ENCODE results near the gene AK9. TPM values are rescaled to one million over a fixed set of nuclear protein-coding genes. Genes with fewer than 3 reads are reported as not detected.
A peak's percentile ranks its signal among the peaks of the same experiment; 100 is the strongest.

The AK9 gene
- total and polyA plus RNA-seq, 2 experiments from 2014 or later, result 10.1 to 15.2 TPM

- Histone ChIP-seq H3K9me2 (replicated peaks; ENCODE audit: insufficient read depth) (no peaks in the 10 kb centered on the region), H3K27me3 (no peaks in the 10 kb centered on the region), H3K36me3 (replicated peaks; ENCODE audit: insufficient read depth, low read depth) (no peaks in the 10 kb centered on the region), H3K4me3 (no peak overlapping the region), H4K20me1 (ENCODE audit: insufficient read depth, poor library complexity, severe bottlenecking) (no peaks in the 10 kb centered on the region), H2AFZ (no peak overlapping the region), H3K4me1 (ENCODE audit: insufficient read depth) (no peaks in the 10 kb centered on the region), H3K4me2 (no peak overlapping the region), H3K79me2 (peaks cover 27% of the 10 kb centered on the region), H3K9me3 (ENCODE audit: low read depth) (no peaks in the 10 kb centered on the region), H3K27ac (no peak overlapping the region)
- 73% methylated on average over 6 of the region's 6 CpGs for WGBS (ENCODE audit: low lambda C conversion rate, missing lambda C conversion rate)
- TF ChIP-seq, protein P1, sequence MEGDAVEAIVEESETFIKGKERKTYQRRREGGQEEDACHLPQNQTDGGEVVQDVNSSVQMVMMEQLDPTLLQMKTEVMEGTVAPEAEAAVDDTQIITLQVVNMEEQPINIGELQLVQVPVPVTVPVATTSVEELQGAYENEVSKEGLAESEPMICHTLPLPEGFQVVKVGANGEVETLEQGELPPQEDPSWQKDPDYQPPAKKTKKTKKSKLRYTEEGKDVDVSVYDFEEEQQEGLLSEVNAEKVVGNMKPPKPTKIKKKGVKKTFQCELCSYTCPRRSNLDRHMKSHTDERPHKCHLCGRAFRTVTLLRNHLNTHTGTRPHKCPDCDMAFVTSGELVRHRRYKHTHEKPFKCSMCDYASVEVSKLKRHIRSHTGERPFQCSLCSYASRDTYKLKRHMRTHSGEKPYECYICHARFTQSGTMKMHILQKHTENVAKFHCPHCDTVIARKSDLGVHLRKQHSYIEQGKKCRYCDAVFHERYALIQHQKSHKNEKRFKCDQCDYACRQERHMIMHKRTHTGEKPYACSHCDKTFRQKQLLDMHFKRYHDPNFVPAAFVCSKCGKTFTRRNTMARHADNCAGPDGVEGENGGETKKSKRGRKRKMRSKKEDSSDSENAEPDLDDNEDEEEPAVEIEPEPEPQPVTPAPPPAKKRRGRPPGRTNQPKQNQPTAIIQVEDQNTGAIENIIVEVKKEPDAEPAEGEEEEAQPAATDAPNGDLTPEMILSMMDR (IDR thresholded peaks at IDR 0.05; ENCODE audit: poor library complexity), result no peak
- TF ChIP-seq EZH2 (IDR thresholded peaks at IDR 0.05; ENCODE audit: borderline replicate concordance) (no peak), EZH2phosphoT487 (IDR thresholded peaks at IDR 0.05; ENCODE audit: low read depth, severe bottlenecking, unreplicated experiment) (no peak)
- DNase-seq (ENCODE audit: low spot score), result no peak
These were observed 15.5 kb upstream of the AK9 start for GRCh38 chr6:109706513-109706912.

- no peaks in the 10 kb centered on the region for H3K36me3 ChIP-seq (replicated peaks; ENCODE audit: insufficient read depth, low read depth)
- WGBS (ENCODE audit: low lambda C conversion rate, missing lambda C conversion rate), result 17% methylated on average over 7 of the region's 7 CpGs
- H2AFZ ChIP-seq, result no peak overlapping the region
- H3K4me1 ChIP-seq (ENCODE audit: insufficient read depth), result no peaks in the 10 kb centered on the region
- H3K27ac ChIP-seq, result no peak overlapping the region
- peaks cover 16% of the 10 kb centered on the region for H3K79me2 ChIP-seq
- H3K27me3 ChIP-seq, result no peaks in the 10 kb centered on the region
- no peak overlapping the region for H3K4me3 ChIP-seq
- no peaks in the 10 kb centered on the region for H4K20me1 ChIP-seq (ENCODE audit: insufficient read depth, poor library complexity, severe bottlenecking)
- peak; percentile 93 for DNase-seq (ENCODE audit: low spot score)
- H3K9me2 ChIP-seq (replicated peaks; ENCODE audit: insufficient read depth), result no peaks in the 10 kb centered on the region
- TF ChIP-seq EZH2phosphoT487 (IDR thresholded peaks at IDR 0.05; ENCODE audit: low read depth, severe bottlenecking, unreplicated experiment) (no peak), EZH2 (IDR thresholded peaks at IDR 0.05; ENCODE audit: borderline replicate concordance) (no peak)
- TF ChIP-seq, protein P1 (IDR thresholded peaks at IDR 0.05; ENCODE audit: poor library complexity), result peak; percentile 100
- no peak overlapping the region for H3K4me2 ChIP-seq
- H3K9me3 ChIP-seq (ENCODE audit: low read depth), result no peaks in the 10 kb centered on the region
These were observed 14.3 kb upstream of the AK9 start for GRCh38 chr6:109705258-109705657.

- no peak overlapping the region for H3K4me3 ChIP-seq
- no peaks in the 10 kb centered on the region for H3K4me1 ChIP-seq (ENCODE audit: insufficient read depth)
- no peak overlapping the region for H2AFZ ChIP-seq
- TF ChIP-seq, protein P1 (IDR thresholded peaks at IDR 0.05; ENCODE audit: poor library complexity), result no peak
- TF ChIP-seq EZH2 (IDR thresholded peaks at IDR 0.05; ENCODE audit: borderline replicate concordance) (no peak), EZH2phosphoT487 (IDR thresholded peaks at IDR 0.05; ENCODE audit: low read depth, severe bottlenecking, unreplicated experiment) (no peak)
- H3K27ac ChIP-seq, result no peak overlapping the region
- H3K36me3 ChIP-seq (replicated peaks; ENCODE audit: insufficient read depth, low read depth), result no peaks in the 10 kb centered on the region
- 78% methylated on average over 4 of the region's 4 CpGs for WGBS (ENCODE audit: low lambda C conversion rate, missing lambda C conversion rate)
- DNase-seq (ENCODE audit: low spot score), result no peak
- no peaks in the 10 kb centered on the region for H3K27me3 ChIP-seq
- no peaks in the 10 kb centered on the region for H3K9me2 ChIP-seq (replicated peaks; ENCODE audit: insufficient read depth)
- no peak overlapping the region for H3K4me2 ChIP-seq
- no peaks in the 10 kb centered on the region for H3K9me3 ChIP-seq (ENCODE audit: low read depth)
- H4K20me1 ChIP-seq (ENCODE audit: insufficient read depth, poor library complexity, severe bottlenecking), result no peaks in the 10 kb centered on the region
- H3K79me2 ChIP-seq, result no peaks in the 10 kb centered on the region
These were observed 11.8 kb upstream of the AK9 start for GRCh38 chr6:109702791-109703190.

DNA sequence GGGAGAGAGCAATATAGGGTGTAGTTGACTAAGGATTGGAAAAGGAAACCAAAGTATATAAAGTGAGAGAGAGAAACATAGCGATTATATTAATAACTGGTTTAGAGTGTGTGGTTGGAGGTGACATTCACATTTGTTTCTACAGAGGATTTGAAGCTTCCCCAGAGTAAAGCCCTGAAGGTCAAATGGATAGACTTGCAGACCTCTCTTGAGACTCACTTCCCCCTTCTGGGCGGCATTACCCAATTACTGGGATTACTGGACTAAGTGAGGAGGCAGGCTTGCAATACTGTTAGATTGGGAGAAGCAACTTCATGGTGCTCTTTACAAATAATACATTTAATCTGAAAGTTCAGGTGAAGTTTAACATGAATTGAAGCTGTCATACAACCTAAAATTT is 10.8 kb upstream of the AK9 start:
- Histone ChIP-seq H3K4me1 (ENCODE audit: insufficient read depth) (no peaks in the 10 kb centered on the region), H3K36me3 (replicated peaks; ENCODE audit: insufficient read depth, low read depth) (no peaks in the 10 kb centered on the region), H3K27me3 (no peaks in the 10 kb centered on the region), H2AFZ (no peak overlapping the region), H3K27ac (no peak overlapping the region), H3K4me3 (no peak overlapping the region), H3K9me3 (ENCODE audit: low read depth) (no peaks in the 10 kb centered on the region), H3K9me2 (replicated peaks; ENCODE audit: insufficient read depth) (no peaks in the 10 kb centered on the region), H3K4me2 (no peak overlapping the region), H3K79me2 (no peaks in the 10 kb centered on the region), H4K20me1 (ENCODE audit: insufficient read depth, poor library complexity, severe bottlenecking) (no peaks in the 10 kb centered on the region)
- no peak for DNase-seq (ENCODE audit: low spot score)
- no peak for TF ChIP-seq EZH2phosphoT487 (IDR thresholded peaks at IDR 0.05; ENCODE audit: low read depth, severe bottlenecking, unreplicated experiment)
- TF ChIP-seq, protein P1 (IDR thresholded peaks at IDR 0.05; ENCODE audit: poor library complexity), result no peak
- no peak for TF ChIP-seq EZH2 (IDR thresholded peaks at IDR 0.05; ENCODE audit: borderline replicate concordance)
- 77% methylated on average over 2 of the region's 2 CpGs for WGBS (ENCODE audit: low lambda C conversion rate, missing lambda C conversion rate)

Data from hepatocyte (in vitro differentiated cells).